HG02763 (cell line): ENCODE measurements around the gene ZEB1.
"Not testable (repeated sequence)": the region's sequence is repeated elsewhere in the genome, so short reads cannot be mapped to it uniquely, and the experiment has no call there.

Experiments used
- ATAC-seq: cut with Tn5 transposase; IDR thresholded peaks from one replicate; pipeline ENCODE4 v1.9.1; 2021; ENCODE audit warnings: mild to moderate bottlenecking, moderate library complexity; ENCODE audit not compliant: unreplicated experiment

ZEB1 gene

DNA sequence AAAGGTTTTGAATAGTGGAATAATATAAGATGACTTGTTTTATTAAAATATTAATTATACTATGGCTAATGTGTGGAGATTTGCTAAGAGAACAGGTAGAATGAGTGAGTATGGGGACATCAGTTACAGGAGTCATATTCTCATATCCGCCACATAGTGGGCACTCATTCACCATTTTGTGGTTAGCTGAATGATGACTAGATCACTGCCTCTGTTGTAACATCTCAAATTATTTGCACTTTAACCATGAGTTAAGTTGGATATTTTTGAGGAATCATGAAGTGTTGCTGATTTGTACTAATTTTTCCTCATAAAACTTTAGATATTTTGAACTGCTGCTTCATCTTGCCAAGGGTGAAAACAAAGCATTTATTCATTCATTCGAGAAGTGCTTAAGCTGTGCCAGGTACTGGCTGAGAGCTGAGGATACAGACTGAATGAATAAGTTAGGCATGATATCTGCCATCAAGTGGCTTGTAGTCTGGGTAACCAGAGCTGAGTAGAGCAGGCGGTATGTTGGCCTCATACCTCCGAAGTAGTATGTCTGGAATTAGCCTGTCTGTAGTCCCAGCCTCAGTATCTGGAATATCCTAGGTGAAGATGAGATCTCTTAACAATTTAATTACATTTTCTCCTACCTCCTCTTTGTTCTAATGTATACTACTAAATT is 100.5 kb downstream of the ZEB1 start:
- ATAC-seq = no peak

DNA sequence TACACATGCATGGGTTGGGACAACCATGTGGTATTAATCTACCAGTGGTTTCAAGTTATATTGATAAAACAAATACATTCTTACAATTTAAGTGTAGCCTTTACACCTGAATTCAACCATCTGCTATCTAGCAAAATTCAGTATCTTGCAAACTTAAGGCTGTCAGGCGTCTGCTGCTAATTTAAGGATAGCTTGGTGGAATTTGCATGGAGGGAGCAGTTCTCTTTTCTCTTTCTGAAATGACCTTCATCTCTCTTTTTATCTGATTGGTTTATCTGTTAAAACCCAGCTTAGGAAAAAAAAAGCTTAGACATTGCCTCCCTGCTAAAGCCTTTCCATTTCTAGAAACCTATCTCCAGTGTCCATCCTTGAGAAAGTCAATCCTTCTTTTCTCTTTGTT is 102.3 kb downstream of the ZEB1 start:
- ATAC-seq = no peak

DNA sequence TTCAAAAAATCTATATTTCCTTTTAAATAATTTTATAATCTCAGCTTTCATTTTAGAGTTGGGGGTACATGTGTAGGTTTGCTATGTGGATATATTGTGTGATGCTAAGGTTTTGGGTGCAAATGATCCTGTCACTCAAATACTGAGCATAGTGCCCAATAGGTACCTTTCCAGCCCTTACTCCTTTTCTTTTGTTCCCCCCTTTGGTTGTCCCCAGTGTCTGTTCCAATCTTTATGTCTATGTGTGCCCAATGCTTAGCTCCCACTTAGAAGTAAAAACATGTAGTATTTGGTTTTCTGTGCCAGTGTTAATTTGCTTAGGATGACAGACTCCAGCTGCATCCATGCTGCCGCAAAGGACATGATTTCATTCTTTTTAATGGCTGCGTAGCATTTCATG is 103.6 kb downstream of the ZEB1 start:
- ATAC-seq = no peak

DNA sequence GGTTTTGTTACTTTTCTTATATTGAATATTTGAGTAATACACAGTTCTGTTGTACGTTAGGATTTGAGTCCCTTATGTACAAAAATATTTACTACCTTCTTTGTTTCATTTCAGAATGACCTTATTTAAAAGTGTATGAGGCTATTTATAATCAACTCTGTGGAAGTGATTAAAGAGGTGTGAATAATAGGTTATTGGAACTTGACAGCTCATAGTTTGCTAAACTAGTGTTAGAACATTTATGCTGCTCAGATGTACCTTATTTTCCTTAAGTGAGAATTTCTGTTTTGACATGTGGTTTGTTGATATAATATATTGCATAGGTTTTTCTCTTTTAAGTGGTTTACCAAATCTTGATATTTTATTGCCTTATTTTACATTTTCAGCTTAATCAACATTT is 105.5 kb downstream of the ZEB1 start:
- no peak for ATAC-seq

DNA sequence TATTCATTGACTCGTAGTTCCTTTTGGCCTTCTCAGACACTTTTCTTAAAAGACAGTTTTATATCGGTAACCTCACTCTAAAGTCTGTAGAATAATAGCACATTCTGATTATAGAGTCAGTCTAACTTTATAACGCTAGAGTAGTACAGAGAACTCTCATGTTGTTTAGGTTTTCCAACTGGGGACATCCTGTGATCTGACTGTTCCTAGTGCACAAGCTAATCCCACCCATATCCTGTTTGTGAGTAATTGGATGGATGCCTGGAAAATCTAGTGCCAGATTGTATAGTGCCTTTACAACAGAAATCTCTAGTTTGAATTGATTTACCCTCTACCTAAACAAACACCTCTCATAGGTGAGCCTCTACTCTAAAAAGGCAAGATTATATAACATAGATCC is 107.4 kb downstream of the ZEB1 start:
- ATAC-seq = no peak

DNA sequence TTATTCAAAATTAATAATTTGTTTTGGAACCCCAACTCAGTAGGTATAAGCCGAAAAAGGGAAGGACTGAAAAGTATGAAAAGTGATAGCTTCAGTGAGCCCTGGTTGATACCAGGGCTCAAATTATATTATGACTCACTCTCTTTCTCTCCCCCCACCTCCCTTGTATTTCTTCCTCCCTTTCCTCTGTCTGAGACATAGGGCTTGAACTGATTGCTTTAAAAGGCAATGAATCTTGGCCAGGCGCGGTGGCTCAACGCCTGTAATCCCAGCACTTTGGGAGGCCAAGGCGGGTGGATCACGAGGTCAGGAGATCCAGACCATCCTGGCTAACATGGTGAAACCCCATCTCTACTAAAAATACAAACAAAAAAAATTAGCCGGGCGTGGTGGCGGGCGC is 108.3 kb downstream of the ZEB1 start:
- ATAC-seq = not testable (repeated sequence)

DNA sequence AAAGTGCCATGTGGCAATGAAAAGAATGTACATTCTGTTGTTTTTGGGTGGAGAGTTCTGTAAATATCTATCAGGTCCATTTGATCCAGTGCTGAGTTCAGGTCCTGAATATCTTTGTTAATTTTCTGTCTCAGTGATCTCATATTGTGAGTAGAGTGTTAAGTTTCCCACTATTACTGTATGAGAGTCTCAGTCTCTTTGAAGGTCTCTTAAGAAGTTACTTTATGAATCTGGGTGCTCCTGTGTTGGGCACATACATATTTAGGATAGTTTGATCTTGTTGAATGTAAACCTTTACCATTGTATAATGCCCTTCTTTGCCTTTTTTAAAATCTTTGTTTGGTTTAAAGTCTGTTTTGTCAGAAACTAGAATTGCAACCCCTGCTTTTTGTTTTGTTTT is 109.5 kb downstream of the ZEB1 start:
- not testable (repeated sequence) for ATAC-seq

DNA sequence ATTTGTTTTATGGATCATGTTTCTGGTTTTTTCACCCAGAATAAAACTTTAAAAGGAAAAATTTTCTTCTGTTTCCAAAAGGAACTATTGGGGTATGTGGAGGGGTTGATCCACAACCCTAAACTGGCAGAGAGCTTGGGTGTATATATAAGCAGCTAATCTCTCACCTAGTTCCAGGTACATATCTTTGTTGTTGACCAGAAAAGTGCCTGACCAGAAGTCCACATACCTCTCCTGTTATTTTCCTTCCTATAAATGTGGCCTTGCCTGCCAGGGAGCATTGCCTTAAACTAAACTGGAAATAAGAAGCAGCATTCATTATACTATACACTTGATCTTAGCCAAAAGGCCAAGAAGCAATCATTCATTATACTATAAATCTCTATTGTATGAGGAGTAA is 112.0 kb downstream of the ZEB1 start:
- ATAC-seq = no peak

DNA sequence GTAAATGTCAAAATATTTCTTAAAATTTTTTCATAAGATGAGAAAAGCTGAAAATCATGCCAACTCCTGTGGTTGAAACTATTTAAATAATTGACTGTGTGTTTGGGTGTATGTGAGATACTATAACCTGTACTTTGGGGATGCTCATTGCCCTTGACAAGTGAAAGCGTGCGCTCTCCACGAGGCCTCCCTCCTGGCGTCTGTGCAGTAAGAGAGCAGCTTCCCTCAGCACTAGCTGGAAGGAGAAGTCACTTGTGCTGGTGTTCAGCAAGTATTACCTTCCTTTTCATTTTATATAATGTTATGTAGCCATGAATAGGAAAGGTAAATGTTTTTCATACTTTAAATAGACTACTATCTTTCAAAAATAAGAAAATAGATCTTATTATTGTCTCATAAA is 118.9 kb downstream of the ZEB1 start:
- ATAC-seq = no peak

DNA sequence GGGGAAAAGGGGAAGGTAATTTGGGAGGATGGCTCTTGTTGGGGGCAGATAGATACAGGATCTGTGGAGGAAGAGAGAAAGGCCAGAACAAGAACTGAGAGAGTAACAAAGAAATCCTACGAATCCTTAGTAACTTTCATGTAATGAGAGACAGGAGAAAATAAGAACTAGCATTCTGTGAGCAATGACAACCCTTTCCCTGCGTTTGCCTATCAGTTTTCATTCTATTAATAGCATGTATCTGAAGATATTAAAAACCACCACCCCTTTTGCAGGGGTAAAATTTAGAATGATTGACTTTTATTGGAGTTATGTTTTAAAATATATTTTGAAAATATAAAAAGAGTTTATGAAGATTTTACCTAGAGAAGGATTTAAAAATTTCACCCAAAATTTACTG is 132.8 kb downstream of the ZEB1 start:
- no peak for ATAC-seq

DNA sequence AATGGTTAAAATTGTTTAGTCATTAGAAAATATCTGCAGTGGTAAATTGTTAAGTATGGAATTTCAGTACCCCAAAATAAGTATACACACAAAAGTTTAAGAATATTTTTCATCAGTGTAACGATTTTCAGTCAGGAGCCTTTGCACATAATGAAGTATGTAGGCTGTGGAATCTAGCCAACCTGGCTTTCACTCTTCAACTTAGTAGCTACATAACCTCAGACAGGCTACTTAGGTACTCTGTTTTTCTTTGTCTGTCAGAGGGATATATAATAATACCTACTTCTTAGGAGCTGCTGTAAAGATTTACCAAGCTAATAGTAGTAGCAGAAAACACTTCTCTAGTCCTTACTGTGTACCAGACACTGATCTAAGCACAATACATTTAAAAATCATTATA is 137.5 kb downstream of the ZEB1 start:
- ATAC-seq = no peak

DNA sequence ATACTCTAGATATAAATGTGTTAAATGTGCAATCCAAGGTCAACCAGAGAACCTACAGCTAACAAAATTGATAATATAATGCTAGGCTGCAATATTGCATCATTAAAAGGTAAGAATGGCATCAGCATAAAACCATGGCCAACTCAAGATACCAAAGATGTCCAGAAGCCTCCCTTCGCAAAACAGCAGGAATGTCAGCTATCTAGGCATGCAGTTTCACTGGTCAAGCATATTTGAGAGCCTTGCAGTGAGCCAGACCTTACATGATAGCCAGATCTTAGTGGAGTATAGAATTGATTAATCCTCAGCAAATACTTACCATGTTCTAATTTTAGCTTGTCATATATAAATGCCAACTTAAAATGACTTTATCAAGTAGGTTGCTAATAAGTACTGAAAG is 138.8 kb downstream of the ZEB1 start:
- ATAC-seq = no peak

DNA sequence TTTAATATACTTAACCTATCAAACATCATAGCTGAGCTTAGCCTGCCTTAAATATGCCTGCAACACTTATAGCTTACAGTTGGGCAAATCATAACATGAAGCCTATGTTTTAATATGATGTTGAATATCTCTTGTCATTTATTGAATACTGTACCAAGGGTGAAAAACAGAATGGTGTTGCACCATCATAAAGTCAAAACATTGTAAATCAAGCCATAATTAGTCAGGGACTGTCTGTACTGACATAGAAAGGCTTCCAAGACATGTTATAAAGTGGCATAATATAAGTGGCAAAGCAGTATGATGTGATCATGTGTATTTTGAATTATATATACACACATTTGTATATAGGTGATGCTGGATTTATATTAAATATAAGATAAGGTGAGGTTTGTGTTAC is 140.0 kb downstream of the ZEB1 start:
- ATAC-seq = no peak

DNA sequence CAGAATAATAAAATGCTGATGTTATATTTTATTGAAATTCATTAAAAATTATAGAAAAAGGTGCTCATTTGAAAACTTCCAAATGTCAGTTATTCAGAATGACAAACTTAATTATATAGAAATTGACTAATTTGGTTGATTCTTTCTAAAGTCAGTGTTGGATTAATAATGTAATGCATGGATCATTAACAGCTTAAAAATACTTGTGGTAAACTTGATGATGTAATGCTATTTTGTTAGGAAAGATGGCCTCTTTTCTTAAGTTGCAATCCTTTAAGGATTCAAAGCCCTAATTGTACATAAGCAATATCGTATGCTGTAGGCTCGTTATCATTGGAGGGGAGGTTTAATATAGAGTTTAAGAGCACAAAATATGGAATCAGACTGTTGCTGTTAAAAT is 141.2 kb downstream of the ZEB1 start:
- ATAC-seq = no peak

DNA sequence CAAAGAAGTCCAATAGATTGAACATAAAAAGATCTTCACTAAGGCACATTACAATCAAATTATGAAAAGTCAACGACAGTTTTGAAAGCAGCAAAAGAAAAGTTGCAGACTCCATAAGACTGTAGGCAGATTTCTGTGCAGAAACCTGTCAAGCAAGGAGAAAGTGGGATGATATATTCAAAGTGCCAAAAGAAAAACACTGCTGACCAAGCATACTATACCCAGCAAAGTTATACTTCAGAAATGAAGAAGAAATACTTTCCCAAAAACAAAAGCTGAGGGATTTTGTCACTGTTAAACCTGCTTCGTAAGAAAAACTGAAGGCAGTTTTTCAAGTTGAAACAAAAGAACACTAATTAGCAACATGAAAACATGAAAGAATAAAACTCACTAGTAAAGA is 145.5 kb downstream of the ZEB1 start:
- ATAC-seq = no peak

DNA sequence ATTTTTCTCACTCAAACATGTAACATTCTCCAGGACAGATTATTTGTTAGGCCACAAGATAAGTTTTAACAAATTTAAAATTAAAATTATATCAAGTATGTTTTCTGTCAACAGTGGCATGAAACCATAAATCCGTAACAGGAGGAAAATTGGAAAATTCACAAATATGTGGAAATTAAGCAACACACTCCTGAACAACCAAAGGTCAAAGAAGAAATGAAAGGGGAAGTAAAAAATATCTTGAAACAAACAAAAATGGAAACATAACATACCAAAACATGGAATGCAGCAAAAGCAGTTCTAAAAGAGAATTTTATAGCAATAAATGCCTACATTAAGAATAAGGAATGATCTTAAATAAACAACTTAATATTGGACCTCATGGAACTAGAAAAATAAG is 147.3 kb downstream of the ZEB1 start:
- ATAC-seq = no peak

DNA sequence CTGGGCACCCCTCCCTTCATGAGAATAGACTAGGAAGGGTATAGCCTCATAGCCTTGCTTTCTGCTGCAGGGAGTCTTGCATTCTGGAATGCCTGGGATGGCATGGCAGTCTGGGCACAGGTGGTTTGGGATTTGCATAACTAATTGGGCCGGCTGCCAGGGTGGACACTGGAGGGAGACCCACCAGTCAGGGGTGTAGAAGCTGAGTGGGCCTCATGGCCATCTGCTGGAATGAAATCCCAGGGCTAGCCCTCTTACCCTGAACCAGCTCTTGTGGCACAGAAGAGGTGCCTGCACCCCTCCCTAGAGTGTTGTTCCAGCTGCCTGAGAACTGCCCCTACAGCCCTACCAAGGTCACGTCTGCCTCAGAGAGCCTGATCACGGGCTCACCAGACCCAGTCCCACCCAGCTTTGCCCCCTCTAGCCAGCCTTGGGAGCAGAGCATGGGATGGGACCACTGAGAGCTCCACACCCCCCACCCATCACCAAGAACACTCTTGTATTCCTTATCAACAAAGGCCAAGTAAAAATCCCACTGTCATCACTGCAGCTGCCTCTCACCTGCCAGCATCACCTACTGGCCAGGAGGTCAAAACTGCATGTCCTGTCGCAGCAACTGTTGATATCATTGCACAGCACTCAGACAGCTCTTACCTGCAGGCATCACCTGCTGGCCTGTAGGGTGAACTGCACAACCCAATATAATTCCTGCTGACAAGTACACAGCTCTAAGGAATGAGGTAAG is 148.9 kb downstream of the ZEB1 start:
- no peak for ATAC-seq

DNA sequence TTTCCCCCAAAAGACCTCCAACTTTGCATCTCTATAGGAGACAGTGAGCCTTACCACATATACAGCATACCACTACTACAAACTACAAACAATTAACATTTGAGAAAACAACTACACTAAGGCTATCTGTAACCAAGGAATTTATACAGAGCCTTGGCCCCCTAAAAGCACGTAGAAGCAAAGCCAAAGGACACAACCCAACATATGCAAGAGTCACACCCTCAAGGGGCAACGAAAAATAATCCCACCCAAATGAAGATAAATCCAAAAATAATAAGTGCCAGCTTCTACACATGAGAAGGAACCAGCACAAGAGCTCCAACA is 149.5 kb downstream of the ZEB1 start:
- no peak for ATAC-seq

DNA sequence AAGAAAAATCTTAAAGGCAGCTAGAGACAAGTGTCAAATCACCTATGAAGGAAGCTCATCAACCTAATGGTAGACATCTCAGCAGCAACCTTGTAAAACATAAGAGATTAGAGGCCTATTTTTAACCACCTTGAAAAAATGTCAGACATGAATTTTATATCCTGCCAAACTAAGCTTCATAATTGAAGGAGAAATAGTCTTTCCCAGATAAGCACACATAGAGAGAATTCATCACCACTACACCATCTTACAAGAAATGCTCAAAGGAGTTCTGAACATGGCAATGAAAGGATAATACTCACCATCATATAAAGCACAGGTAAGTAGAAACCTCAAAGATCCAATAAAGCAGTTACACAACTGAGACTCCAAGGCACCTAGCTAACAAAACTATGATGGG is 156.5 kb downstream of the ZEB1 start:
- ATAC-seq = no peak

DNA sequence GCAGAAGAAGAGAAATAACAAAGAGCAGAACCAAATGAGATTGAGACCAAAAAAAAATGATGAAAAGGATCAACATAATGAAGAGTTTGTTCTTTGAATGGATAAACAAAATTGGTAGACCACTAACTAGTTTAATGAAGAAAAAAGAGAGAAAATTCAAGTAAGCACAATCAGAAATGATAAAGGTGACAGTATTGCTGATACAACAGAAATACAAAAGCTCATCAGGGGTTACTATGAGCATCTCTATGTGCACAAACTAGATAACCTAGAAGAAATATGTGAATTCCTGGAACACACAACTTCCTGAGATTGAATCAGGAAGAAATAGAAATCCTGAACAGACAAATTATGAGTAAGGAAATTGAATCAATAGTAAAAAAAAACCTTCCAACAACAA is 157.1 kb downstream of the ZEB1 start:
- no peak for ATAC-seq

DNA sequence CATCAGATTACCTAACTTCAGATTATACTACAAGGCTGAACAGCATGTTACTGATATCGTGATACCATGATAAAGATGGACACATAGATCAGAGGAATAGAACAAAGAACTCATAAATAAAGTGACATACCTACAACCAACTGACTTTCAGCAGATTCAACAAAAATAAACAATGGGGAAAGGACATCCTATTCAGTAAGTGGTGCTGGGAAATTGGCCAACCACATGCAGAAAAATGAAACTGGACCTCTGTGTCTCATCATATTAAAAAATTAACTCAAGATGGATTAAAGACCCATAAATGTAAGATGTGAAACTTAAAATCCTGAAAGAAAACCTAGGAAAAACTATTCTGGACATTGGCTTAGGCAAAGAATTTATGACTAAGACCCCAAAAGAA is 158.6 kb downstream of the ZEB1 start:
- ATAC-seq = no peak

DNA sequence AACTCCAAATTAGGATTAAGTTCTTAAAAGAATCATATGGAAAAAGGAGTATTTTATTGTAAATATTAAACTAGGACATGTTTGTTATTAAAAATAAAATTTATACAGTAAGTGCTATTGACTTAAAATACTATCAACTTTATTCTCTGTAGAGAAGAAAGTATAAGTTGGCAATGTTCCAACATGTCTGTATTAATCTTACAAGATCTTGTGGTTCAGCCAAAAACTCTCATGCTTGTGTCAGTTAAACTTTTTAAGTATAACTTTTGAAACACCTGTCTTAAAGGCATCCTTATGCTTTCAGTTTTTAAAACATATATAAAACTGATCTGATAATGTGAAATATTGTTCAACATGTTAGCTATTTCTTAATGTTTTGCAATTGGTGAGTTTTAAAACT is 160.7 kb downstream of the ZEB1 start:
- ATAC-seq = no peak

DNA sequence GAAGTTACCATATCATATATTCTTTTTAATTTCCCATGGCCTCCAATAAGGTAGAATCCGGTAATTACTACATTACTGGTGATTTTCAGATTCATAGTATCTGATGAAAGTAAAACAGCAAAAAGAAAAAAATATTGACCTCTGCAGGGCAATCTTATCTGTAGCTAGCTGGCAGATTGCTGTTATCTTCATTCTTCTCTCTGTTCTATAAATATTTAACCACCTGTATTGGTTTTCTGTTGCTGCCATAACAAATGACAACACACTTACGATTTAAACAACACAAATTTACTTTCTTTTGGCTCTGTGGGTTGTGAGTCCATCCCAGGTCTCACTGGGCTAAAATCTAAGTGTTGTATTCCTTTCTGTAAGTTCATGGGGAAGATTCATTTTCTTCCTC is 164.5 kb downstream of the ZEB1 start:
- ATAC-seq = no peak
